LHCN-M2 (cell line): ENCODE measurements around the gene ZNF200. TPM values are rescaled to one million over a fixed set of nuclear protein-coding genes. Genes with fewer than 3 reads are reported as not detected.
"Not testable (repeated sequence)": the region's sequence is repeated elsewhere in the genome, so short reads cannot be mapped to it uniquely, and the experiment has no call there.

Experiments used
- DNase-seq: peaks from one replicate; pipeline ENCODE4 v3.0.0-alpha.2; 2012; ENCODE audit warnings: low read depth
- total RNA-seq: library from RNA; depleted of rRNA; stranded (reverse); fragments of >200 nt; gene quantifications from 2 replicates; pipeline ENCODE4 v1.2.3, GENCODE V29; 2014

Gene ZNF200
- total RNA-seq, 1 experiment from 2014 or later, result 10.4 TPM

GRCh38 chr16:3252967-3253366 lies 18.0 kb upstream of the ZNF200 start:
- no peak for DNase-seq

- DNase-seq, result no peak
Observed at GRCh38 chr16:3249451-3249850, 14.5 kb upstream of the ZNF200 start.

GRCh38 chr16:3249020-3249419 lies 14.1 kb upstream of the ZNF200 start:
- no peak for DNase-seq

GRCh38 chr16:3248596-3248995 lies 13.6 kb upstream of the ZNF200 start:
- DNase-seq, result no peak

- DNase-seq, result no peak
Observed at GRCh38 chr16:3246876-3247275, 11.9 kb upstream of the ZNF200 start.

- DNase-seq, result no peak
Observed at GRCh38 chr16:3246002-3246401, 11.0 kb upstream of the ZNF200 start.

GRCh38 chr16:3243882-3244281 lies 8.9 kb upstream of the ZNF200 start:
- no peak for DNase-seq

GRCh38 chr16:3242709-3243108 lies 7.8 kb upstream of the ZNF200 start:
- no peak for DNase-seq

GRCh38 chr16:3241761-3242160 lies 6.8 kb upstream of the ZNF200 start:
- no peak for DNase-seq

GRCh38 chr16:3235856-3236669 lies 1.1 kb upstream of the ZNF200 start:
- DNase-seq, result no peak

- DNase-seq, result no peak
Observed at GRCh38 chr16:3234543-3234856, 458 bp downstream of the ZNF200 start.

GRCh38 chr16:3223913-3224515 lies 10.9 kb downstream of the ZNF200 start:
- DNase-seq, result peak; percentile 18

- DNase-seq, result no peak
Observed at GRCh38 chr16:3220839-3221238, 14.1 kb downstream of the ZNF200 start.

- DNase-seq, result no peak
Observed at GRCh38 chr16:3216263-3216640, 18.7 kb downstream of the ZNF200 start.

- no peak for DNase-seq
Observed at GRCh38 chr16:3215601-3216262, 19.2 kb downstream of the ZNF200 start.

GRCh38 chr16:3214904-3215600 lies 19.9 kb downstream of the ZNF200 start:
- DNase-seq, result peak; percentile 83

- no peak for DNase-seq
Observed at GRCh38 chr16:3212567-3212966, 22.4 kb downstream of the ZNF200 start.

- no peak for DNase-seq
Observed at GRCh38 chr16:3212006-3212405, 23.0 kb downstream of the ZNF200 start.

GRCh38 chr16:3207086-3207953 lies 27.6 kb downstream of the ZNF200 start:
- no peak for DNase-seq

GRCh38 chr16:3205939-3206338 lies 29.0 kb downstream of the ZNF200 start:
- DNase-seq, result not testable (repeated sequence)

- no peak for DNase-seq
Observed at GRCh38 chr16:3202903-3203539, 31.9 kb downstream of the ZNF200 start.
